IMR-90 (cell line): Measurements from ENCODE around the gene SRPK2. TPM values are rescaled to one million over a fixed set of nuclear protein-coding genes. Genes with fewer than 3 reads are reported as not detected.

Source experiments
- ATAC-seq: fragments of 200-7000 bp; cut with Tn5 transposase; 2 replicates; pipeline ENCODE4 v1.9.1; 2020; ENCODE audit warnings: low read depth, mild to moderate bottlenecking, moderate library complexity
- BruUV-seq: library from RNA; stranded (reverse); fragments of 400-500 nt; replicated peaks from 2 replicates; lab custom pipeline; 2021; lab: Mats Ljungman, UMichigan
- CTCF ChIA-PET: fragments of 300-600 bp; formaldehyde crosslinking; extraction: SDS; loops from one replicate; lab custom pipeline; 2021; ENCODE audit warnings: antibody characterized with exemption; lab: Yijun Ruan, JAX
- POLR2A ChIA-PET: fragments of 300-600 bp; sonication (Branson Sonifier 250); formaldehyde crosslinking; loops from one replicate; lab custom pipeline; 2022; ENCODE audit warnings: antibody characterized with exemption; ENCODE audit not compliant: unreplicated experiment; lab: Charles Lee
- DNase-seq: peaks from one replicate; pipeline ENCODE4 v3.0.0; 2013
- H2AFZ ChIP-seq: replicated peaks from 2 replicates; pipeline ENCODE3; 2013; ENCODE audit warnings: low read length, mild to moderate bottlenecking; ENCODE audit not compliant: poor library complexity
- H2AK5ac ChIP-seq: 2 replicates; pipeline ENCODE4 v1.6.1; 2013; ENCODE audit warnings: low read depth, low read length, inconsistent platforms
- H2AK9ac ChIP-seq: replicated peaks from 2 replicates; pipeline ENCODE3; 2013; ENCODE audit warnings: mild to moderate bottlenecking, low read depth, low read length, moderate library complexity; ENCODE audit not compliant: poor library complexity
- H2BK120ac ChIP-seq: 2 replicates; pipeline ENCODE4 v1.6.1; 2013; ENCODE audit warnings: low read depth, low read length, inconsistent platforms
- H2BK15ac ChIP-seq: 3 replicates; pipeline ENCODE4 v1.6.1; 2013; ENCODE audit warnings: low read depth, low read length, inconsistent platforms
- H2BK20ac ChIP-seq: 2 replicates; pipeline ENCODE4 v1.6.1; 2013; ENCODE audit warnings: low read depth, mild to moderate bottlenecking, inconsistent platforms, low read length, moderate library complexity
- H2BK5ac ChIP-seq: 2 replicates; pipeline ENCODE4 v1.6.1; 2013; ENCODE audit warnings: mild to moderate bottlenecking, low read depth, low read length, inconsistent platforms; ENCODE audit not compliant: poor library complexity, severe bottlenecking
- H3K14ac ChIP-seq: replicated peaks from 2 replicates; pipeline ENCODE4 v1.6.1; 2013; ENCODE audit warnings: low read depth, low read length, inconsistent platforms
- H3K18ac ChIP-seq: 2 replicates; pipeline ENCODE4 v1.6.1; 2013; ENCODE audit warnings: low read depth, low read length, control low read depth
- H3K23ac ChIP-seq: 2 replicates; pipeline ENCODE4 v1.6.1; 2013; ENCODE audit warnings: low read depth, low read length, inconsistent platforms
- H3K27ac ChIP-seq: 2 replicates; pipeline ENCODE4 v1.5.1; 2013; ENCODE audit warnings: mild to moderate bottlenecking, control low read depth, low read length; ENCODE audit not compliant: insufficient read depth
- H3K27me3 ChIP-seq: 2 replicates; pipeline ENCODE4 v1.6.1; 2013; ENCODE audit warnings: low read length; ENCODE audit not compliant: control insufficient read depth, insufficient read depth
- H3K36me3 ChIP-seq: 2 replicates; pipeline ENCODE4 v1.6.1; 2013; ENCODE audit warnings: low read length, mixed read lengths; ENCODE audit not compliant: control insufficient read depth, insufficient read depth
- H3K4ac ChIP-seq: 2 replicates; pipeline ENCODE4 v1.6.1; 2013; ENCODE audit warnings: low read depth, low read length, inconsistent platforms
- H3K4me1 ChIP-seq: 2 replicates; pipeline ENCODE4 v1.6.1; 2013; ENCODE audit warnings: low read length, mixed read lengths; ENCODE audit not compliant: control insufficient read depth, insufficient read depth
- H3K4me2 ChIP-seq: 2 replicates; pipeline ENCODE4 v1.6.1; 2013; ENCODE audit warnings: low read depth, mild to moderate bottlenecking, control low read depth, low read length, moderate library complexity
- H3K4me3 ChIP-seq: 2 replicates; pipeline ENCODE4 v1.5.1; 2013; ENCODE audit warnings: low read depth, mild to moderate bottlenecking, control low read depth, low read length, moderate library complexity; ENCODE audit not compliant: insufficient read depth
- H3K56ac ChIP-seq: 2 replicates; pipeline ENCODE4 v1.6.1; 2013; ENCODE audit warnings: low read length, inconsistent platforms; ENCODE audit not compliant: insufficient read depth; ENCODE audit errors: extremely low read depth
- H3K79me1 ChIP-seq, 2 experiments: 2 replicates each; pipeline ENCODE4 v1.6.1; 2013; ENCODE audit warnings: low read length in 2 of 2, inconsistent platforms in 1 of 2, low read depth in 1 of 2
- H3K9ac ChIP-seq: 2 replicates; pipeline ENCODE4 v1.6.1; 2013; ENCODE audit warnings: low read depth, low read length, control low read depth
- H3K9me1 ChIP-seq: 2 replicates; pipeline ENCODE4 v1.6.1; 2013; ENCODE audit warnings: low read length, inconsistent platforms; ENCODE audit not compliant: insufficient read depth
- H3K9me3 ChIP-seq: 2 replicates; pipeline ENCODE4 v1.6.1; 2013; ENCODE audit warnings: low read length; ENCODE audit not compliant: control insufficient read depth, insufficient read depth
- H4K20me1 ChIP-seq: 2 replicates; pipeline ENCODE4 v1.6.1; 2013; ENCODE audit warnings: low read length, inconsistent platforms; ENCODE audit not compliant: insufficient read depth
- H4K5ac ChIP-seq: 2 replicates; pipeline ENCODE4 v1.6.1; 2013; ENCODE audit warnings: mild to moderate bottlenecking, low read depth, low read length, control low read depth
- H4K8ac ChIP-seq, 2 experiments: 2 replicates each; pipeline ENCODE4 v1.6.1; 2013; ENCODE audit warnings: low read depth in 2 of 2, low read length in 2 of 2, control low read depth in 1 of 2, inconsistent platforms in 1 of 2
- H4K91ac ChIP-seq: 2 replicates; pipeline ENCODE4 v1.6.1; 2013; ENCODE audit warnings: low read depth, low read length, inconsistent platforms; ENCODE audit not compliant: insufficient read depth
- BHLHE40 ChIP-seq: fragments of 150-350 bp; IDR thresholded peaks from 2 replicates; pipeline ENCODE4 v1.6.1; 2016; ENCODE audit warnings: mild to moderate bottlenecking, low read depth, low read length
- CEBPB ChIP-seq: IDR thresholded peaks from 2 replicates; pipeline ENCODE4 v1.6.1; 2012; ENCODE audit warnings: low read depth, low read length, improper control_type of control experiment
- CHD1 ChIP-seq: IDR thresholded peaks from 2 replicates; pipeline ENCODE4 v1.6.1; 2012; ENCODE audit warnings: low read depth, low read length, improper control_type of control experiment
- CTCF ChIP-seq: conservative IDR thresholded peaks from 2 replicates; pipeline ENCODE4 v1.5.1; 2012; ENCODE audit warnings: mild to moderate bottlenecking, low read depth, low read length, improper control_type of control experiment
- ELK1 ChIP-seq: fragments of 150-350 bp; IDR thresholded peaks from 2 replicates; pipeline ENCODE4 v1.6.1; 2016; ENCODE audit warnings: low read depth, mild to moderate bottlenecking, low read length, moderate library complexity, borderline replicate concordance
- FOS ChIP-seq: fragments of 150-350 bp; IDR thresholded peaks from 2 replicates; pipeline ENCODE4 v1.6.1; 2016; ENCODE audit warnings: low read depth, low read length
- MAFK ChIP-seq: IDR thresholded peaks from 2 replicates; pipeline ENCODE4 v1.6.1; 2012; ENCODE audit warnings: low read depth, low read length, improper control_type of control experiment
- MAZ ChIP-seq: IDR thresholded peaks from 2 replicates; pipeline ENCODE4 v1.6.1; 2012; ENCODE audit warnings: low read depth, mild to moderate bottlenecking, low read length, improper control_type of control experiment, moderate library complexity, borderline replicate concordance
- MXI1 ChIP-seq: IDR thresholded peaks from 2 replicates; pipeline ENCODE4 v1.6.1; 2012; ENCODE audit warnings: low read depth, mild to moderate bottlenecking, low read length, moderate library complexity, borderline replicate concordance
- NFE2L2 ChIP-seq: fragments of 150-350 bp; IDR thresholded peaks from 2 replicates; pipeline ENCODE4 v1.6.1; 2016; ENCODE audit warnings: low read depth, mild to moderate bottlenecking, low read length
- POLR2A ChIP-seq: IDR thresholded peaks from 2 replicates; pipeline ENCODE4 v1.6.1; 2012; ENCODE audit warnings: mild to moderate bottlenecking, low read depth, low read length
- RAD21 ChIP-seq: IDR thresholded peaks from 2 replicates; pipeline ENCODE4 v1.6.1; 2012; ENCODE audit warnings: low read length, improper control_type of control experiment
- RCOR1 ChIP-seq: IDR thresholded peaks from 2 replicates; pipeline ENCODE4 v1.6.1; 2012; ENCODE audit warnings: mild to moderate bottlenecking, low read length, improper control_type of control experiment; ENCODE audit not compliant: insufficient replicate concordance
- RFX5 ChIP-seq: IDR thresholded peaks from 2 replicates; pipeline ENCODE4 v1.8.0; 2012; ENCODE audit warnings: low read depth, mild to moderate bottlenecking, low read length, moderate library complexity
- SMC3 ChIP-seq: fragments of 150-350 bp; IDR thresholded peaks from 2 replicates; pipeline ENCODE4 v1.6.1; 2016; ENCODE audit warnings: low read depth, mild to moderate bottlenecking, antibody characterized with exemption, low read length, moderate library complexity
- USF2 ChIP-seq: fragments of 150-350 bp; IDR thresholded peaks from 2 replicates; pipeline ENCODE4 v1.6.1; 2017; ENCODE audit warnings: mild to moderate bottlenecking, antibody characterized with exemption, low read length, low read depth
- WGBS, 2 experiments: methylation state at CpG; one replicate each; pipeline versions ENCODE4 v1.1.5 to v1.1.7; 2013; ENCODE audit warnings: missing lambda C conversion rate in 2 of 2; ENCODE audit not compliant: insufficient read length in 1 of 2; ENCODE audit errors: extremely low coverage in 2 of 2; 5-methylcytosine and 5-hydroxymethylcytosine counted together
- dilution Hi-C: fragments of 300-500 bp; cut with HindIII; formaldehyde crosslinking; loops from one replicate; pipeline ENCODE4 v1.14.3; 2018; ENCODE audit warnings: low sequenced_read_pairs; ENCODE audit not compliant: unreplicated experiment
- in situ Hi-C: fragments of 300-500 bp; cut with MboI; formaldehyde crosslinking; loops from 3 replicates; pipeline ENCODE4 v1.14.3; 2019; ENCODE audit warnings: low sequenced_read_pairs, inconsistent platforms, mixed read lengths
- intact Hi-C: fragments of 100-400 bp; cut with micrococcal nuclease; formaldehyde crosslinking; loops from 2 replicates; pipeline ENCODE4 v1.10.0; 2022
- polyA plus RNA-seq, 3 experiments: library from polyadenylated mRNA; depleted of rRNA; stranded (reverse); fragments of >200 nt; gene quantifications; 2 replicates each; pipeline ENCODE4 v1.2.3, GENCODE V29; 2012; ENCODE audit warnings: low replicate concordance in 1 of 3
- total RNA-seq: library from RNA; depleted of rRNA; stranded (reverse); fragments of >200 nt; gene quantifications from 2 replicates; pipeline ENCODE4 v1.2.3, GENCODE V29; 2012

The SRPK2 gene
- total and polyA plus RNA-seq, 2 of the 4 experiments (the other 2 are of a cell fraction), result 13.2 to 33.0 TPM

- dilution Hi-C loops, result no loop called here
- H3K79me1 ChIP-seq, result peaks cover 17 to 59% of the 10 kb centered on the region in 2 experiments
- no peak overlapping the region for H2AK5ac ChIP-seq
- peaks cover 54% of the 10 kb centered on the region for H4K20me1 ChIP-seq
- 0 out of 2 replicates have a peak, but pooled peaks cover 1% of the 10 kb centered on the region for H3K36me3 ChIP-seq
- TF ChIP-seq MAFK (no peak), MAZ (no peak), CEBPB (no peak), CTCF (no peak), FOS (no peak), CHD1 (no peak), SMC3 (no peak), USF2 (no peak), RFX5 (no peak), MXI1 (no peak), ELK1 (no peak), POLR2A (no peak), RAD21 (no peak), BHLHE40 (no peak), RCOR1 (no peak), NFE2L2 (no peak)
- WGBS, 2 experiments, result no CpG with 5 or more reads among the region's 2 CpGs
- H3K4me1 ChIP-seq, result peaks cover 3% of the 10 kb centered on the region; the same call in 1 of the 2 replicates
- H2BK15ac ChIP-seq, result no peak overlapping the region
- H3K14ac ChIP-seq, result no peak overlapping the region
- H2BK5ac ChIP-seq, result no peak overlapping the region
- in situ Hi-C loops, result no loop called here
- no peak overlapping the region for H3K23ac ChIP-seq
- H3K9ac ChIP-seq, result no peak overlapping the region
- H3K4me3 ChIP-seq, result no peak overlapping the region
- DNase-seq (no peak), ATAC-seq (no peak)
- no peak overlapping the region for H3K4me2 ChIP-seq
- no TSS peak for BruUV-seq
- no peaks in the 10 kb centered on the region for H3K27me3 ChIP-seq
- no peak overlapping the region for H4K91ac ChIP-seq
- no peak overlapping the region for H3K4ac ChIP-seq
- no peak overlapping the region for H3K18ac ChIP-seq
- H2AK9ac ChIP-seq, result no peak overlapping the region
- H3K9me1 ChIP-seq, result peaks cover 14% of the 10 kb centered on the region; the same call in 1 of the 2 replicates
- ChIA-PET POLR2A (no interaction called here), CTCF (no interaction called here)
- H3K56ac ChIP-seq, result no peak overlapping the region
- no peaks in the 10 kb centered on the region for H3K9me3 ChIP-seq
- no peak overlapping the region for H4K8ac ChIP-seq
- H2BK120ac ChIP-seq, result no peak overlapping the region
- H3K27ac ChIP-seq, result no peak overlapping the region
- no peak overlapping the region for H2AFZ ChIP-seq
- intact Hi-C loops, result no loop called here
- H4K5ac ChIP-seq, result no peak overlapping the region
- H2BK20ac ChIP-seq, result no peak overlapping the region
Measured at GRCh38 chr7:105204953-105205352, 183.8 kb downstream of the SRPK2 start.
